Mesodermal cell (in vitro differentiated cells): ENCODE measurements around the gene SHLD1.
"Not testable (repeated sequence)": the region's sequence is repeated elsewhere in the genome, so short reads cannot be mapped to it uniquely, and the experiment has no call there.

Experiments
- H3K27ac ChIP-seq: 2 replicates; pipeline ENCODE4 v1.7.0; 2013; ENCODE audit warnings: mild to moderate bottlenecking, low read depth, low read length, moderate library complexity; ENCODE audit not compliant: severe bottlenecking
- H3K36me3 ChIP-seq: 2 replicates; pipeline ENCODE4 v1.7.1; 2013; ENCODE audit warnings: mild to moderate bottlenecking, low read length, moderate library complexity; ENCODE audit not compliant: control insufficient read depth, insufficient read depth
- H3K4me1 ChIP-seq: one replicate; pipeline ENCODE4 v1.7.1; 2013; ENCODE audit warnings: mild to moderate bottlenecking, low read length; ENCODE audit not compliant: insufficient read depth, control insufficient read depth, poor library complexity, severe bottlenecking
- H3K4me3 ChIP-seq: 2 replicates; pipeline ENCODE4 v1.7.0; 2013; ENCODE audit warnings: low read length, control low read depth, mild to moderate bottlenecking; ENCODE audit not compliant: insufficient read depth, poor library complexity, severe bottlenecking; ENCODE audit errors: extremely low read depth
- H3K9me3 ChIP-seq: 2 replicates; pipeline ENCODE4 v1.7.1; 2013; ENCODE audit warnings: mild to moderate bottlenecking, low read length, moderate library complexity; ENCODE audit not compliant: control insufficient read depth
- WGBS, 2 experiments: methylation state at CpG; one replicate each; pipeline ENCODE4 v1.1.5; 2013; ENCODE audit warnings: missing lambda C conversion rate in 2 of 2; ENCODE audit not compliant: insufficient coverage in 2 of 2; 5-methylcytosine and 5-hydroxymethylcytosine counted together

SHLD1 gene

GRCh38 chr20:5737619-5737953 is 12.6 kb upstream of the SHLD1 start:
- no peaks in the 10 kb centered on the region for H3K9me3 ChIP-seq
- H3K4me1 ChIP-seq = no peaks in the 10 kb centered on the region
- no CpG with 5 or more reads among the region's 3 CpGs for WGBS, 2 experiments
- no peak overlapping the region for H3K4me3 ChIP-seq
- no peaks in the 10 kb centered on the region for H3K36me3 ChIP-seq
- no peak overlapping the region for H3K27ac ChIP-seq

GRCh38 chr20:5737966-5738365 is 12.2 kb upstream of the SHLD1 start:
- Histone ChIP-seq H3K4me1 (no peaks in the 10 kb centered on the region), H3K4me3 (no peak overlapping the region), H3K27ac (no peak overlapping the region), H3K36me3 (no peaks in the 10 kb centered on the region), H3K9me3 (no peaks in the 10 kb centered on the region)
- WGBS, 2 experiments = 94 to 100% methylated on average over 2 to 3 of the region's 3 CpGs

- H3K4me3 ChIP-seq, H3K36me3 ChIP-seq, H3K9me3 ChIP-seq, H3K4me1 ChIP-seq, H3K27ac ChIP-seq: not testable (repeated sequence)
- WGBS, 2 experiments = 85 to 90% methylated on average over 2 to 4 of the region's 5 CpGs
Measured at GRCh38 chr20:5740643-5741042, 9.6 kb upstream of the SHLD1 start.

- 100% methylated on average over 1 of the region's 2 CpGs; no CpG with 5 or more reads in 1 of the 2 experiments for WGBS, 2 experiments
- Histone ChIP-seq H3K9me3 (no peaks in the 10 kb centered on the region), H3K27ac (no peak overlapping the region), H3K36me3 (no peaks in the 10 kb centered on the region), H3K4me3 (no peak overlapping the region), H3K4me1 (no peaks in the 10 kb centered on the region)
Measured at GRCh38 chr20:5741089-5741488, 9.1 kb upstream of the SHLD1 start.

GRCh38 chr20:5742041-5742440 is 8.2 kb upstream of the SHLD1 start:
- no peaks in the 10 kb centered on the region for H3K4me1 ChIP-seq
- no peak overlapping the region for H3K27ac ChIP-seq
- no peaks in the 10 kb centered on the region for H3K36me3 ChIP-seq
- H3K9me3 ChIP-seq = no peaks in the 10 kb centered on the region
- no peak overlapping the region for H3K4me3 ChIP-seq
- 80 to 100% methylated on average over 1 to 2 of the region's 2 CpGs for WGBS, 2 experiments

- H3K4me1 ChIP-seq = no peaks in the 10 kb centered on the region
- H3K4me3 ChIP-seq = no peak overlapping the region
- 89% methylated on average over 3 of the region's 8 CpGs; no CpG with 5 or more reads in 1 of the 2 experiments for WGBS, 2 experiments
- no peak overlapping the region for H3K27ac ChIP-seq
- no peaks in the 10 kb centered on the region for H3K9me3 ChIP-seq
- no peaks in the 10 kb centered on the region for H3K36me3 ChIP-seq
Measured at GRCh38 chr20:5745416-5746030, 4.7 kb upstream of the SHLD1 start.

GRCh38 chr20:5746064-5746463 is 4.1 kb upstream of the SHLD1 start:
- Histone ChIP-seq H3K27ac (no peak overlapping the region), H3K36me3 (no peaks in the 10 kb centered on the region), H3K9me3 (no peaks in the 10 kb centered on the region), H3K4me3 (no peak overlapping the region), H3K4me1 (peaks cover under 1% of the 10 kb centered on the region)
- WGBS, 2 experiments = 80% methylated on average over 1 of the region's 1 CpG; no CpG with 5 or more reads in 1 of the 2 experiments

GRCh38 chr20:5748246-5748645 is 2.0 kb upstream of the SHLD1 start:
- Histone ChIP-seq H3K9me3 (no peaks in the 10 kb centered on the region), H3K27ac (no peak overlapping the region), H3K4me1 (peaks cover 7% of the 10 kb centered on the region), H3K4me3 (no peak overlapping the region), H3K36me3 (no peaks in the 10 kb centered on the region)
- 90 to 92% methylated on average over 5 to 6 of the region's 6 CpGs for WGBS, 2 experiments

- H3K9me3 ChIP-seq, H3K27ac ChIP-seq, H3K36me3 ChIP-seq, H3K4me3 ChIP-seq, H3K4me1 ChIP-seq: not testable (repeated sequence)
- WGBS, 2 experiments = 96 to 100% methylated on average over 6 to 10 of the region's 12 CpGs
Measured at GRCh38 chr20:5749512-5749951, 669 bp upstream of the SHLD1 start.

- Histone ChIP-seq H3K36me3 (no peaks in the 10 kb centered on the region), H3K4me3 (no peak overlapping the region), H3K4me1 (peaks cover 7% of the 10 kb centered on the region), H3K27ac (no peak overlapping the region), H3K9me3 (no peaks in the 10 kb centered on the region)
- 91 to 100% methylated on average over 4 of the region's 4 CpGs for WGBS, 2 experiments
Measured at GRCh38 chr20:5751856-5752255, 1.7 kb downstream of the SHLD1 start.

GRCh38 chr20:5753814-5754213 is 3.6 kb downstream of the SHLD1 start:
- H3K27ac ChIP-seq = no peak overlapping the region
- no peaks in the 10 kb centered on the region for H3K36me3 ChIP-seq
- 92 to 97% methylated on average over 5 to 7 of the region's 7 CpGs for WGBS, 2 experiments
- H3K4me3 ChIP-seq = no peak overlapping the region
- no peaks in the 10 kb centered on the region for H3K9me3 ChIP-seq
- H3K4me1 ChIP-seq = peaks cover 7% of the 10 kb centered on the region
